ENCODE measurements around the gene PIK3AP1.
A peak's percentile ranks its signal among the peaks of the same experiment; 100 is the strongest.

PIK3AP1 gene

GRCh38 chr10:96684826-96685225 lies 35.5 kb downstream of the PIK3AP1 start:
- peaks cover 48% of the 10 kb centered on the region for H3K36me3 ChIP-seq (ENCODE audit: insufficient read depth, low read length)
- H3K27ac ChIP-seq (ENCODE audit: low read depth, low read length, poor library complexity, severe bottlenecking), result no peak overlapping the region
- no peak overlapping the region for H3K4me3 ChIP-seq (ENCODE audit: low read depth, low read length, poor library complexity, severe bottlenecking)
- peaks cover 69% of the 10 kb centered on the region for H3K4me1 ChIP-seq (ENCODE audit: insufficient read depth, low read length, severe bottlenecking)
- H2AFZ ChIP-seq (ENCODE audit: low read length), result no peak overlapping the region
- H3F3A ChIP-seq (ENCODE audit: insufficient read depth, low read length), result 0 out of 2 replicates have a peak, but pooled peaks cover 3% of the 10 kb centered on the region
- no peaks in the 10 kb centered on the region for H3K9me2 ChIP-seq (ENCODE audit: low read depth, low read length)
- peaks cover 91% of the 10 kb centered on the region for H3K79me2 ChIP-seq (ENCODE audit: insufficient read depth, low read length)
- no peaks in the 10 kb centered on the region for H4K20me1 ChIP-seq (ENCODE audit: insufficient read depth, low read length)
- no peaks in the 10 kb centered on the region for H3K9me3 ChIP-seq (ENCODE audit: low read length)
- no peak overlapping the region for H3K4me2 ChIP-seq (ENCODE audit: low read length)
- H3K9ac ChIP-seq (ENCODE audit: low read length), result no peak overlapping the region
- no peaks in the 10 kb centered on the region for H3K27me3 ChIP-seq (ENCODE audit: insufficient read depth, low read length)
- TF ChIP-seq EZH2 (IDR thresholded peaks at IDR 0.05; ENCODE audit: borderline replicate concordance, low read length) (no peak), CTCF (IDR thresholded peaks at IDR 0.05; ENCODE audit: low read length) (no peak)

- no peak overlapping the region for H3K4me3 ChIP-seq (ENCODE audit: low read depth, low read length, poor library complexity, severe bottlenecking)
- no peaks in the 10 kb centered on the region for H3K9me2 ChIP-seq (ENCODE audit: low read depth, low read length)
- 0 out of 2 replicates have a peak overlapping the region, but pooled peaks have one; percentile 9 for H3K4me2 ChIP-seq (ENCODE audit: low read length)
- TF ChIP-seq EZH2 (IDR thresholded peaks at IDR 0.05; ENCODE audit: borderline replicate concordance, low read length) (no peak), CTCF (IDR thresholded peaks at IDR 0.05; ENCODE audit: low read length) (no peak)
- H3K27me3 ChIP-seq (ENCODE audit: insufficient read depth, low read length), result no peaks in the 10 kb centered on the region
- H3K9me3 ChIP-seq (ENCODE audit: low read length), result no peaks in the 10 kb centered on the region
- peaks cover 92% of the 10 kb centered on the region for H3K79me2 ChIP-seq (ENCODE audit: insufficient read depth, low read length)
- H3K36me3 ChIP-seq (ENCODE audit: insufficient read depth, low read length), result peaks cover 45% of the 10 kb centered on the region
- no peaks in the 10 kb centered on the region for H4K20me1 ChIP-seq (ENCODE audit: insufficient read depth, low read length)
- H3K4me1 ChIP-seq (ENCODE audit: insufficient read depth, low read length, severe bottlenecking), result peaks cover 77% of the 10 kb centered on the region
- no peak overlapping the region for H3K9ac ChIP-seq (ENCODE audit: low read length)
- H2AFZ ChIP-seq (ENCODE audit: low read length), result no peak overlapping the region
- H3K27ac ChIP-seq (ENCODE audit: low read depth, low read length, poor library complexity, severe bottlenecking), result no peak overlapping the region
- H3F3A ChIP-seq (ENCODE audit: insufficient read depth, low read length), result 0 out of 2 replicates have a peak, but pooled peaks cover 3% of the 10 kb centered on the region
These were observed 36.6 kb downstream of the PIK3AP1 start for GRCh38 chr10:96683710-96684109.

- H3K9me2 ChIP-seq (ENCODE audit: low read depth, low read length), result no peaks in the 10 kb centered on the region
- no peaks in the 10 kb centered on the region for H3K9me3 ChIP-seq (ENCODE audit: low read length)
- no peak overlapping the region for H2AFZ ChIP-seq (ENCODE audit: low read length)
- H3K27ac ChIP-seq (ENCODE audit: low read depth, low read length, poor library complexity, severe bottlenecking), result no peak overlapping the region
- no peak overlapping the region; the same call in 1 of the 2 replicates for H3K4me2 ChIP-seq (ENCODE audit: low read length)
- no peaks in the 10 kb centered on the region for H3K27me3 ChIP-seq (ENCODE audit: insufficient read depth, low read length)
- peaks cover 45% of the 10 kb centered on the region for H3K36me3 ChIP-seq (ENCODE audit: insufficient read depth, low read length)
- H3K9ac ChIP-seq (ENCODE audit: low read length), result no peak overlapping the region
- peaks cover 91% of the 10 kb centered on the region for H3K79me2 ChIP-seq (ENCODE audit: insufficient read depth, low read length)
- H3K4me3 ChIP-seq (ENCODE audit: low read depth, low read length, poor library complexity, severe bottlenecking), result no peak overlapping the region
- no peaks in the 10 kb centered on the region for H4K20me1 ChIP-seq (ENCODE audit: insufficient read depth, low read length)
- H3F3A ChIP-seq (ENCODE audit: insufficient read depth, low read length), result 0 out of 2 replicates have a peak, but pooled peaks cover 3% of the 10 kb centered on the region
- no peak for TF ChIP-seq EZH2 (IDR thresholded peaks at IDR 0.05; ENCODE audit: borderline replicate concordance, low read length)
- TF ChIP-seq CTCF (IDR thresholded peaks at IDR 0.05; ENCODE audit: low read length), result no peak
- peaks cover 82% of the 10 kb centered on the region for H3K4me1 ChIP-seq (ENCODE audit: insufficient read depth, low read length, severe bottlenecking)
These were observed 37.2 kb downstream of the PIK3AP1 start for GRCh38 chr10:96683065-96683464.
